A673 (cell line): ENCODE data around the gene IQCK.

ENCODE experiments used
- CTCF ChIP-seq: fragments of 300-800, 200-600 bp; sonication (generic); conservative IDR thresholded peaks from 2 replicates; pipeline ENCODE4 v1.5.1; 2017; ENCODE audit warnings: low read depth, mild to moderate bottlenecking, antibody characterized with exemption, low read length, moderate library complexity, mixed read lengths
- EZH2 ChIP-seq: fragments of 200-600 bp; sonication (generic); IDR thresholded peaks from 2 replicates; pipeline ENCODE4 v1.6.1; 2017; ENCODE audit warnings: borderline replicate concordance, low read depth, mild to moderate bottlenecking, mixed read lengths, antibody characterized with exemption, low read length; ENCODE audit not compliant: poor library complexity, severe bottlenecking

- TF ChIP-seq CTCF: no peak
- no peak for TF ChIP-seq EZH2
Measured at GRCh38 chr16:19689342-19689741, 28.7 kb upstream of the IQCK start.
